DMS53 (cell line): ENCODE data around the gene TNIK.
"Not testable (repeated sequence)": the region's sequence is repeated elsewhere in the genome, so short reads cannot be mapped to it uniquely, and the experiment has no call there.

Source experiments
- DNase-seq: peaks from one replicate; lab custom pipeline; 2025; lab: John Stamatoyannopoulos, UW

The TNIK gene

DNA sequence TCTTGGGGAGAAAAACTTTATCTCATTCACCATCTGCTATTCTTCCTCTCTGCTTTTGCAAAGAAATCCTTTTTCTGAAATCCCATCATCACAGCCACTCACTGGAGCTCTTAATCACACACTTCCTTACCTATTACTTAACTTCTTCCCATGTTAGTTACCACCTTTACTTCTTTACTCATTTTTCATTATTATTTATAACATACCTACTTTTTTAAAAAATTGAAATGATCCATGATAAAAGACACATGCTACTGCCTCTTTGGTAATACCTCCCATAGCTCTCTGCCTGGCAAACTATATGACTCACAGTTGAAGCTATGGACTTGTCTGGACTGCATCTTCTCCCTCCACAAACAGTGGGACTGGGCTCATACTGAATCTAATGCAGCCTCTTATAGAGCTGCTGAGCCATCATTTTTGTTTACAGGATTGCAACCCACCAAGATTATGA is 150.3 kb downstream of the TNIK start:
- DNase-seq = peak; percentile 5

DNA sequence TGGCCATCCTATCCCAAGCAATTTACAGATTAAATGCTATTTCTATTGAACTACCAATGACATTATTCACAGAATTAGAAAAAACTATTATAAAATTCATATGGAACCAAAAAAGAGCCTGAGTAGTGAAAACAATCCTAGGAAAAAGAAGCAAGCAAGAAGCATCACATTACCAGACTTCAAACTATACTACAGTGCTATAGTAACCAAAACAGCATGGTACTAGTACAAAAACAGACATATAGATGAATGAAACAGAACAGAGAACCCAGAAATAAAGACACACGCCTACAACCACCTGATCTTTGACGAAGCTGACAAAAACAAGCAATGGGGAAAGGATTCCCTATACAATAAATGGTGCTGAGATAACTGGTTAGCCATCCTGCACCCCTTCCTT is 152.2 kb downstream of the TNIK start:
- DNase-seq = no peak

GRCh38 chr3:171307046-171307585 is 153.1 kb downstream of the TNIK start:
- DNase-seq = no peak

GRCh38 chr3:171306631-171307030 is 153.6 kb downstream of the TNIK start:
- DNase-seq = no peak

DNA sequence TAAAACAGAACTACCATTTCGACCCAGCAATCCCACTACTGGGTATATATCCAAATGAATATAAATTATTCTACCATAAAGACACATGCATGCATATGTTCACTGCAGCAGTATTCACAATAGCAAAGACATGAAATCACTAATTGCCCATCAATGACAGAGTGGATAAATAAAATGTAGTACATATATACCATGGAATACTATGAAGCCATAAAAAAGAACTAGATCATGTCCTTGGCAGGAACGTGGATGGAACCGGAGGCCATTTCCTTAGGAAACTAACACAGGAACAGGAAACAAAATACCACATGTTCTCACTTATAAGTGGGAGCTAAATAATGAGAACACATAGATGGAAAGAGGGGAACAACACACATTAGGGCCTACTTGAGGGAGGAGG is 154.4 kb downstream of the TNIK start:
- DNase-seq = not testable (repeated sequence)

GRCh38 chr3:171304498-171304897 is 155.7 kb downstream of the TNIK start:
- DNase-seq = not testable (repeated sequence)

- not testable (repeated sequence) for DNase-seq
Measured at GRCh38 chr3:171304017-171304416, 156.2 kb downstream of the TNIK start.

- DNase-seq = no peak
Measured at GRCh38 chr3:171301998-171302397, 158.2 kb downstream of the TNIK start.

- no peak for DNase-seq
Measured at GRCh38 chr3:171301002-171301401, 159.2 kb downstream of the TNIK start.

GRCh38 chr3:171297951-171298350 is 162.3 kb downstream of the TNIK start:
- no peak for DNase-seq

- DNase-seq = no peak
Measured at GRCh38 chr3:171297207-171297606, 163.0 kb downstream of the TNIK start.

GRCh38 chr3:171295484-171296373 is 164.5 kb downstream of the TNIK start:
- DNase-seq = no peak

DNA sequence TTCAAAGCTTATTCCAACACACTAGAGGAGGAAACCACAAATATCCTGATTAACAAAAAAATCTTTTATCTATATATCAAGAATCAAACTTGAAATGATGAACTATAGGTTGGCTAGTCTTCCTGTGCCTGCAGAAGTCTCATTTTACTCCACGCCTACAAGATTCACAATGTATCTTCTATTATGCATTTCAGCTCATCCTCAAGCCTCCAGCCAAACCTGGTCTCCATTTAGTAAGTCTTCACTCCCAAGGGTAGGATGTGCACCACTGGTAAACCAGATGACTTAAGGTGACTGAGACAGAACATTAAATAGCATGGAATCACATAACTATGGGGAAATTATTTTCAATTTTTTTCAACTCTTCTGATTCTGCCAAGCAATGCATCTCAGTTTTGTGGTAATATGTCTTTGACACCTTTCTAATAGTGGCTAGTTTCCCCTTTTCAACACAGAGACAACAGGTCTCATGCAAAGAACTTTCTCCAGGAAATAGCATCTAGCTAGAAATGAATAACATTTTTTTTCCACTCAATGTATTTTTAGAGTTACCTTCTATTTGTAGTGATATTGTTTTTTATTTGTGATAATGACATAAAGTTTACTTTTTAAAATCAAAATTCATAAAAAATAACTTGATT is 166.9 kb downstream of the TNIK start:
- no peak for DNase-seq

- DNase-seq = no peak
Measured at GRCh38 chr3:171290680-171291079, 169.5 kb downstream of the TNIK start.

- no peak for DNase-seq
Measured at GRCh38 chr3:171289291-171289690, 170.9 kb downstream of the TNIK start.

DNA sequence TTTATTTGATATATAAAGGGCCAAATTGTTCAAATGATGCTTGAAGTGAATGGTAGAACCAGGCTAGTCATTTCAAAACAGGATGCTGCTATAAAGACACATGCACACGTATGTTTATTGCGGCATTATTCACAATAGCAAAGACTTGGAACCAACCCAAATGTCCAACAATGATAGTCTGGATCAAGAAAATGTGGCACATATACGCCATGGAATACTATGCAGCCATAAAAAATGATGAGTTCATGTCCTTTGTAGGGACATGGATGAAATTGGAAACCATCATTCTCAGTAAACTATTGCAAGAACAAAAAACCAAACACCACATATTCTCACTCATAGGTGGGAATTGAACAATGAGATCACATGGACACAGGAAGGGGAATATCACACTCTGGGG is 172.4 kb downstream of the TNIK start:
- not testable (repeated sequence) for DNase-seq

GRCh38 chr3:171286580-171287249 is 173.5 kb downstream of the TNIK start:
- peak; percentile 73 for DNase-seq

DNA sequence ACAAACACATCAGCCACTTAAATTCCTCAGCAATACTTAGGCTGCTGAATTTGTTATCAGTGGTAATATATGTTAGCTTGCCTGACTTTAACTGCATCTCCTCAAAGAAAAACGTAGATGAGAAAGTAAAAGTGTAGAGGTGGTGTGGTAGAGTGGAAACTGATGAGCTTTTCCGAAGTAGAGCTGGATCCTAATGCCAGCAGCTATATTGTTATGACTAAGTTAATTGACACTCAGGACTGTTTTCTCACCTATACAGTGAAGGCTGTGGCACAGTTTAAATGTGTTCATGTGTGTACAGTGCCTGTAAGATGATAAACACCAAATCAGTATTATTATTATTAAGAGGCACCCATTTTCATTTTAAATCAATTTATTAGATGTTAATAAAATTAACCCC is 174.9 kb downstream of the TNIK start:
- no peak for DNase-seq

GRCh38 chr3:171284308-171285075 is 175.7 kb downstream of the TNIK start:
- no peak for DNase-seq

- no peak for DNase-seq
Measured at GRCh38 chr3:171283848-171284222, 176.4 kb downstream of the TNIK start.

- DNase-seq = no peak
Measured at GRCh38 chr3:171283183-171283847, 176.9 kb downstream of the TNIK start.
